Anterior cingulate cortex (tissue), 58 donors: Measurements from ENCODE around the gene SERPINB5.

Experiments used
- DNase-seq, 58 donors: peaks; one replicate each; lab custom pipeline; 2025; lab: John Stamatoyannopoulos, UW

SERPINB5 gene

GRCh38 chr18:63518178-63519012, 41.6 kb downstream of the SERPINB5 start:
- peak in 41 of 58 donors; percentile 1 to 68 (median 20) for DNase-seq

DNA sequence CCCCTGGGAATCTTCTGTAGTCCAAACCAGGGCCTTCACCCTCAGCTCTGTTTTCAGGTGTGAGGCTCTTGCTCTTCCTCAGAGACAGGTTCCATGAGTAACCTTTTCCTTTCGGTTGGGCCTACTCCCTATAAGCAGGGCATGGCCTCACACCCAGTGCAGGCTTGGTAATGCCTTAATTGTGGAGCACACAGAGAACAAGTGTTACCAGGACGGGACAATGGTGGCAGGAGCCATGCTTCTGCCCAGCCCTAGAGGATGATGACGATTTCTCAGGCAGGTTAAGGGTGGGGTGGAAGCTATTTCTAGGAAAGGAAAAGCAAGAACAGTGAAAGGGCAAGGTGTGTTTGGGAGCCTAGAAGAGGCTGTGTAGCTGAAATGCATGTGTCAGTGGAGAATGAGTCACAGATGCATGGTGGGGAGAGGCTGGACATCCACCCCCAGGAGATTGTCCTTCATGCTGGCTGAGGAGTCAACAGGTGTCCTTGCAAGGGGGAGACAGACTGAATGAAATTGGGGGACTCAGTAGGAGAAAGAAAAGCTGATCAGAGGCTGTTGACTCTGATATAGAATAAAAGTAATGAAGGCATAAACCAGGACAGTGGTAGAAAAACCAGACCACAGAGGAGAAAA, 43.4 kb downstream of the SERPINB5 start:
- DNase-seq, result no peak

GRCh38 chr18:63523660-63524059, 46.9 kb downstream of the SERPINB5 start:
- DNase-seq, result no peak

DNA sequence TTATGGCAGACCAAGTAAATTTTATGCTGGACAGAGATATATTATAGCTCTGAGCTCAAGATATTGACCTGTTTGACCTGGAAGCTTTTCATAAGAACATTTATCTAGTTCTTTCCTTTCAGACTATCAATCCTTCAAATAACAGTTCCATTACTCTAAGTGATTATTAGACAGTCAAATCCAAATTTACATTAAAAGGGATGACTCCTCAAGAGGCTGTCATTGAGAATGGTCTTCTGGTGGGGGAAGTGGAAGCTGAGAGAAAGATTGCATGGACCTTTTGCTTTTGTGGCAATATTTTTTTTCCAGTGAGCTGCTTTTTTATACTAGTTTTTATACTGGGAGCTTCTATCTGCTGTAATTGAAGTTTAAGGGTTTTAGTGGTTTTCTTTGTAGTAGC, 50.5 kb downstream of the SERPINB5 start:
- DNase-seq, result no peak

GRCh38 chr18:63528863-63529492, 52.2 kb downstream of the SERPINB5 start:
- DNase-seq, result peak in 1 of 58 donors; percentile 6

- DNase-seq, result no peak
Measured at GRCh38 chr18:63532471-63532870, 55.7 kb downstream of the SERPINB5 start.

DNA sequence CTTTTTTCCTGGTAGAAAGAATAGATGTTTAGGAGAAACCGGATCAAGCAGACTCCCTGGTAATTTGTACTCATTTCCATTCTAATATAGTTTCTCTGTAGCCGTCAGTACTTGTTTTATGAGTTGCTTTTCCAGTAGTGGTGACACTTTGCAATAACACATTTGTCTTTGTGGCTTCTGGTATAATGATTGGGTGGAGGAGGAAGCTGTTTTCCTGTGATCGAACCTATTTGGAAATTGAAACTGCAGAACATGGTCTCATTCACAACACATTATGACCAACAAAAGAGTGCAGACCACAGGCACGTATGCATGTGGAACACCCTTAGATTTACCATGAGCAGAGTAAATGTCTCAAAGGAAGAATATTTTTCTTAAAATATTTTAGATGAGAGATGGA, 57.9 kb downstream of the SERPINB5 start:
- no peak for DNase-seq

DNA sequence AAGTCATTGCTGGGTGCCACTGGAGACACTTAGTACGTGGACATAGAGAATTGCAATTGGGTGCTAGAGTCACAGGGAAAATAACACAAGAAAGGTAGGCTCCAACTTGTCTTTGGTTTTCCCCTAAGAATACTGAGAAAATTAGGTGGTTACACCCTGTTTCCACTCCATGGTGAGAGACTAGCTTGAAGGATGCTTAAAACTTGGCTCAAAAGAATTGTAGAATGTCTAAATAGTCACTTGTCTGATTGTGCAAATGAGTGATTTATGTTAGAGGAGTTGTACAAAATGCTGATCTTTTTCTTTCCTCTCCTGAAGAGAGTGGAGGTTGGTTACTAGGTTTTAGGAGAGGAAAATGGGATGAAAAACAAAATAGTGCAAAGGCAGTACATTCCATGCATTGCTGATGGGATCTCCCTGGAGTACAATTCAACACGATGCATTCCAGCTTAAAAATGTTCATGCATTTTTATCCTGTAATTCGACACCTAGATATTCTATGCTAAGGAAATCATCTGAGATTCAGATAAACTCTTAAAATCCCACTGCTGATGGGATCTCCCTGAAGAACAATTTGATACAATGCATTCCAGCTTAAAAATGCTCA, 63.2 kb downstream of the SERPINB5 start:
- no peak for DNase-seq

DNA sequence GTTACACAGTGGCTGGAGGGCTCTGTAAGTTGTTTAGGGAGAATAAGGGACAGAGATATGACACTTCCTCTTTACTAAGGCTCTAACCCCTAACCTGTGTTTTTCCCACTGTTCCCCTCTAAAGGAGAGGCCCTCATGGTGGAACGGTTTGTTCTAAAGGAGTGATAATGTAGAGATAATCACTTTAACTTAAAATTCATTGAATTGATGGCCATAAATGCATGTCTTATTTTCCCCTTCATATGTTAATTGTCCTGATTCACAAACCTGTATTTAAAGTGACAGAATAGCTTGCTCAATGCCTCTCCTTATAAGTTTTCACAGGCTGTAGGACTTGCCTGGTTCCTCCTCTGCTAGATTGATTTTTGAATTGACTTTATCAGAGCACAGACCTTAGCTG, 65.3 kb downstream of the SERPINB5 start, which contains the start of gene SERPINB12:
SERPINB12 (plus strand) TSS at position 301 of the 400 bp plus-strand sequence. CDS start 13,791 bp downstream, outside the sequence.
- DNase-seq, result no peak

- no peak for DNase-seq
Measured at GRCh38 chr18:63544017-63544416, 67.3 kb downstream of the SERPINB5 start.

DNA sequence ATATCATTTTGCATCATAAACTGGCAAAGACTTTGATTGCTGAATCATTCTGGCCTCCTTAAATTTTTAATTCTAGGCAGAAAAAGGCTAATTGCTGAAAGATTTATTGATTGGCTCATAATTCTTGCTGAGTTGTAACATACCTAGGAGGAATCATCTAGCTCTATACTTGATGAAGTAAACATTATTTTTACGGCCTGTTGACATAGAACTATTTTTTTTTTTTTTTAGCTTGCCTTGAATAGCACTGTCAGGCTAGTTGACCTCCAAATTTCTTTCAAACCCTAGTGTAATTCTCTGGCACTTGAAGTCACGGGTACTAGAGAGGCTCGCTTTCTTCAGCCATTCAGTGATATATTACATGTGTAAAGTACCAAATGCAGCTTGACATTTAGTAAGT, 68.2 kb downstream of the SERPINB5 start:
- DNase-seq, result no peak

DNA sequence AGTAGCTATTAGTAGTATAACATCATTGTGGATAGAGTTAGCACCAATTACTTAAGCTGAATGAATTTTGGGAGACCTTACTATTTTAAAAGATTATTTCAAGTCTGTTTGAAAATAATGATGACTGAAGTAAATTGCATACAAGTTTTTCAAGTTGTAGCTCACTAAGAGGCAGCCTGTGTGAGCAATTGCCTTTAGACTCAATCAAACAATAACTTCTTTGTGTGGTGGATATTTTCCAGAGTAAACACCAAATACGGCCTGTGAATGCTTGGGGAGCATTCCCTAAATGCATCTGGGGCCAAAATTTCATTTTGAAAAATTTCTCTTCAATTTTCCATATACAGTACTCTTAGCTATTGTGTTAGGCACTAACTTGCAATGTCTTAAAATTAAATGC, 73.3 kb downstream of the SERPINB5 start:
- DNase-seq, result no peak

- no peak for DNase-seq
Measured at GRCh38 chr18:63551769-63552168, 75.0 kb downstream of the SERPINB5 start.

GRCh38 chr18:63552581-63552980, 75.8 kb downstream of the SERPINB5 start:
- no peak for DNase-seq

- peak in 1 of 58 donors; percentile 2 for DNase-seq
Measured at GRCh38 chr18:63553081-63553480, 76.3 kb downstream of the SERPINB5 start.
